T-cell (primary cell): ENCODE data around the gene DYNC1I1. TPM values are rescaled to one million over a fixed set of nuclear protein-coding genes. Genes with fewer than 3 reads are reported as not detected.

Experiments used
- ATAC-seq, 4 experiments: fragments of 200-7000 bp in 3 of 4; fragments of 150-1000 bp in 1 of 4; cut with Tn5 transposase; replicated peaks in 1 of 4; 1 replicate in 3 of 4; 2 replicates in 1 of 4; pipeline ENCODE4 v1.10.0; 2021; ENCODE audit warnings: moderate library complexity in 3 of 4, mild to moderate bottlenecking in 2 of 4, moderate number of reproducible peaks in 1 of 4
- CTCF ChIA-PET, 2 donors: fragments of 300-600 bp; sonication (Branson Sonifier 250); formaldehyde crosslinking; loops; one replicate each; lab custom pipeline; 2022; ENCODE audit warnings: antibody characterized with exemption in 2 of 2; lab: Charles Lee
- POLR2A ChIA-PET, 2 donors: fragments of 300-600 bp; sonication (Branson Sonifier 250); formaldehyde crosslinking; loops; one replicate each; lab custom pipeline; 2022; ENCODE audit warnings: antibody characterized with exemption in 2 of 2; lab: Charles Lee
- DNase-seq, 35 experiments: peaks; one replicate each; pipeline versions ENCODE4 v3.0.0 to v3.0.0-alpha.2; 2013 to 2023
- H3K27ac ChIP-seq: one replicate; pipeline ENCODE4 v1.5.1; 2013; ENCODE audit warnings: low read length
- H3K27me3 ChIP-seq, 2 experiments: replicated peaks in 1 of 2; 1 replicate in 1 of 2; 2 replicates in 1 of 2; pipeline versions ENCODE4 v1.6.1 to v1.7.0; 2013; ENCODE audit warnings: low read length in 1 of 2, mixed read lengths in 1 of 2; ENCODE audit not compliant: control insufficient read depth in 2 of 2, insufficient read depth in 2 of 2; ENCODE audit errors: extremely low read depth in 1 of 2
- H3K36me3 ChIP-seq, 2 donors: 1 replicate in 1 of 2; 2 replicates in 1 of 2; pipeline versions ENCODE4 v1.6.1 to v1.7.0; 2013; ENCODE audit warnings: low read length in 1 of 2; ENCODE audit not compliant: control insufficient read depth in 2 of 2, insufficient read depth in 1 of 2; ENCODE audit errors: extremely low read depth in 1 of 2
- H3K4me1 ChIP-seq, 2 experiments: 1 replicate in 1 of 2; 2 replicates in 1 of 2; pipeline versions ENCODE4 v1.6.1 to v1.7.0; 2013; ENCODE audit warnings: low read length in 2 of 2, mixed read lengths in 1 of 2; ENCODE audit not compliant: insufficient read depth in 2 of 2, control insufficient read depth in 1 of 2; ENCODE audit errors: extremely low read depth in 1 of 2
- H3K4me3 ChIP-seq, 2 donors: 1 replicate in 1 of 2; 2 replicates in 1 of 2; pipeline versions ENCODE4 v1.5.1 to v1.7.0; 2013; ENCODE audit warnings: mild to moderate bottlenecking in 2 of 2, low read length in 1 of 2, moderate library complexity in 1 of 2; ENCODE audit not compliant: control insufficient read depth in 1 of 2; ENCODE audit errors: extremely low read depth in 1 of 2
- H3K9me3 ChIP-seq: 2 replicates; pipeline ENCODE4 v1.7.0; 2013
- H3K27ac Mint-ChIP-seq, 2 donors: one replicate each; pipeline ENCODE4 v1.8.0; 2020 to 2021; ENCODE audit warnings: mild to moderate bottlenecking in 2 of 2, mixed read lengths in 2 of 2
- H3K27me3 Mint-ChIP-seq, 2 donors: one replicate each; pipeline ENCODE4 v1.8.0; 2021 to 2022; ENCODE audit warnings: mixed read lengths in 2 of 2
- H3K36me3 Mint-ChIP-seq: one replicate; pipeline ENCODE4 v1.8.0; 2021; ENCODE audit warnings: mixed read lengths
- H3K4me1 Mint-ChIP-seq, 3 donors: one replicate each; pipeline ENCODE4 v1.8.0; 2020 to 2022; ENCODE audit warnings: mixed read lengths in 3 of 3, mild to moderate bottlenecking in 1 of 3
- H3K4me3 Mint-ChIP-seq, 3 donors: one replicate each; pipeline ENCODE4 v1.8.0; 2020 to 2022; ENCODE audit warnings: mild to moderate bottlenecking in 3 of 3, mixed read lengths in 3 of 3, moderate library complexity in 3 of 3
- H3K9me3 Mint-ChIP-seq, 3 donors: one replicate each; pipeline ENCODE4 v1.8.0; 2020 to 2022; ENCODE audit warnings: mixed read lengths in 3 of 3
- WGBS: methylation state at CpG from one replicate; pipeline ENCODE4 v1.1.5; 2013; ENCODE audit warnings: missing lambda C conversion rate; ENCODE audit not compliant: insufficient coverage; 5-methylcytosine and 5-hydroxymethylcytosine counted together
- total RNA-seq, 35 experiments: library from RNA in 6 of 35; stranded (reverse) in 6 of 35; fragments of 120-200 nt in 1 of 35; gene quantifications; one replicate each; pipeline versions ENCODE4 v1.2.1 to v1.2.4 and lab custom pipeline; 2013 to 2026

Gene DYNC1I1
- total RNA-seq, 5 donors from 2014 or later (not counting 1 experiment from before 2014, with no cell fraction given) = 0.16 TPM; not detected in 4

DNA sequence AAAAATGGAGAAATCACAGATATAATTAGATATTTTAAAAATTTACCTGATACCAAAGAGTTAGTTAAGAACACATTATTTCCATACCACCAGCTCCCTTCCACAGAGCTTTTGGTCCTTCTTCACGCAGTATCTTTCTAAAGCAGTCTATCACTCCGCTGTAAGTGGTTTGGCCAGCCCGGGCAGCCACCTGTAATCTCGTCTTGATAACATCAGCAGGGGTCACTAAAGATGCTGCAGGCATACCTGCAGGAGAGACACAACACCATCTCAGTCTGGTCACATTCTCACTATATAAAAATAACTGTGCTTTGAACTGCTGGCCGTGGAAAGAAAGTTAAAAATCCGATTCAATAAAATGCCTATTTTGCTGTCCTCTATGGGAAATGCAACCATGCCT, 349.4 kb downstream of the DYNC1I1 start:
- peaks cover 38% of the 10 kb centered on the region for H3K36me3 Mint-ChIP-seq
- no peak overlapping the region for H3K4me3 Mint-ChIP-seq
- Histone ChIP-seq H3K27me3 (no peaks in the 10 kb centered on the region), H3K4me3 (no peak overlapping the region), H3K36me3 (peaks cover 0 to 6% of the 10 kb centered on the region in 2 donors), H3K27ac (no peak overlapping the region), H3K9me3 (no peaks in the 10 kb centered on the region), H3K4me1 (no peaks in the 10 kb centered on the region)
- H3K27me3 Mint-ChIP-seq = no peaks in the 10 kb centered on the region
- no peak overlapping the region for H3K27ac Mint-ChIP-seq
- H3K4me1 Mint-ChIP-seq = no peaks in the 10 kb centered on the region
- no peak for ATAC-seq
- POLR2A ChIA-PET = no interaction called here
- H3K9me3 Mint-ChIP-seq = no peaks in the 10 kb centered on the region
- WGBS = 88% methylated on average over 6 of the region's 6 CpGs
- no peak for DNase-seq
- CTCF ChIA-PET = no interaction called here

DNA sequence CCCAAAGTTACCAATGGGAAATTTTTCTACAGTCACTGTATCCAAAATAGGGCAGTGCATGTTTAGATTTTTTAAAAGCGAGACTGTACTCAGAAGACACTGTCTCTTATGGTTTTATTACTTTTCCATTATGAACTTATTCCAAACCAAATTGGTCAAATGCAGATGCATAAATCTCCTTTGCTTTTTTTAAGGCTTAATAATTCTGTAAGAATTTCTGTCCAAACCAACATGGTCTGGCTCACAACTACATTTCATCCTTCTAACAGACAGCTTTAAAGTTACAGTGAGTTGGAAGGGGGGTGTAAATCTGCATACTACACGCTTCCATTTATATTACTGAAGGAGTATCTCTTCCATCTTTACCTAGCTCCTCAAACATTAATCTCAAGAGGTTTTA, 350.4 kb downstream of the DYNC1I1 start:
- ChIA-PET CTCF (no interaction called here), POLR2A (no interaction called here)
- peaks cover 45% of the 10 kb centered on the region for H3K36me3 Mint-ChIP-seq
- Histone ChIP-seq H3K27ac (no peak overlapping the region), H3K4me3 (no peak overlapping the region), H3K4me1 (no peaks in the 10 kb centered on the region), H3K27me3 (no peaks in the 10 kb centered on the region), H3K9me3 (no peaks in the 10 kb centered on the region), H3K36me3 (peaks cover 0 to 6% of the 10 kb centered on the region in 2 donors)
- WGBS = no CpG with 5 or more reads among the region's 2 CpGs
- ATAC-seq = no peak
- no peak overlapping the region for H3K4me3 Mint-ChIP-seq
- DNase-seq = no peak
- no peaks in the 10 kb centered on the region for H3K9me3 Mint-ChIP-seq
- no peak overlapping the region for H3K27ac Mint-ChIP-seq
- no peaks in the 10 kb centered on the region for H3K27me3 Mint-ChIP-seq
- no peaks in the 10 kb centered on the region for H3K4me1 Mint-ChIP-seq

DNA sequence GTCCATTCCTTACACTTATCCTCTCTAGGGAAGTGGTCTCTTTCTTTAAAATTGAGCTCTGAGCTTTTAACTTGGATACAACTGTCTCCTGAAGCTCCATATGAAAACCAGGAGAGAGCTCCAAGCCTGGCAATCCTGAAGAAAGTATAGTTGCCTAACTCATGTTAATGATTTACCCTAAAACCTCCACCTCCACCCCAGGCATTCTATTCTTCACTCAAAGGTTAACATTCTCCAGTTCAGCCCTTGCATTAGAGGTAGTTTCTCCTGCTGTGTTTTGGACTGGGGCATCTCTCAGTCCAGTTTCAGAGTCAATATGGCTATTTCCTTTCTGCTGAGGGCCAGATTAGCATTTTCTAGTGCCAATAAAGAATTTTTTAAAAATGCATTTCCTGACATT, 354.0 kb downstream of the DYNC1I1 start:
- no peak overlapping the region for H3K4me3 ChIP-seq
- H3K27me3 ChIP-seq = no peaks in the 10 kb centered on the region
- no peak for ATAC-seq
- no peaks in the 10 kb centered on the region for H3K9me3 ChIP-seq
- Mint-ChIP-seq H3K27ac (no peak overlapping the region), H3K27me3 (no peaks in the 10 kb centered on the region), H3K4me3 (no peak overlapping the region), H3K36me3 (peaks cover 55% of the 10 kb centered on the region), H3K9me3 (no peaks in the 10 kb centered on the region), H3K4me1 (no peaks in the 10 kb centered on the region)
- no peak for DNase-seq
- no peaks in the 10 kb centered on the region for H3K4me1 ChIP-seq
- H3K27ac ChIP-seq = no peak overlapping the region
- POLR2A ChIA-PET = no interaction called here
- H3K36me3 ChIP-seq = peaks cover 0 to 4% of the 10 kb centered on the region in 2 donors
- CTCF ChIA-PET = no interaction called here

DNA sequence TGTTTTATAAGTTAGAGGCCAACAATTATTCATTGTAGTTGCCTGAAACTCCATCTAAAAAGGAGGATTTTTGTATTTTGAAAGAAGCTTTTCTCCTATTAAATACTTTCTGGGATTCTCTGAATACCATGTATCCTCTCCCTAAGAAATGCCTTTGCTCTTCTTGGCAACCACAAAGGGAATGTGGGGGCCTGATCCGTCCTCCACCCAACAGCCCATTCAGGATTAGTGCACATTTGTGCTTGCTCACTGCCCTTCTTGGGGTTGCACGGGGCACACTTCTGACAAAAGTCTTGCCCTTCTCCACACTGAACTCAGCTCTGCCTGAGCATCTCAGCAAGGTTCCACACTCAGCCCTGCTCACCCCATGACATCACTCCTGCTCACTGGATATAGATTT, 355.4 kb downstream of the DYNC1I1 start:
- 100% methylated on average over 2 of the region's 2 CpGs for WGBS
- H3K4me1 Mint-ChIP-seq = no peaks in the 10 kb centered on the region

DNA sequence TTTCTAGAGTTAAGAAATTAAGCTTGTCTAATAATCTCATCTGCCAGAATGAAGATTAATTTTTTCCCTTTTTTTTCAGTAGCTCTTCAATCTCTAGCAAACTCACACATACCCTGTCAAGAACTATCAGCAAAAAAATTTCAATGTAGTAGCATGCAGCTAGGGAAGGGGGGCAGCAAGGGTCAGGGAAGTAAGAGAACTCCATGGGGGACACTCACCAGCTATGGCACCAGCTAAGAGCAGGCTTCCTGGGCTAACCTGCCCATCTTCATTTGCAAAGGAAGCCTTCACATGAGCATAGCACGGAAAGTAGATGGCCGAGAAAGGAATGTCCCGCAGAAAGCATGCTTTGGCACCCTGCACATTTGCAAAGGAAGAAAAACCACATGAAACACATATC, 359.2 kb downstream of the DYNC1I1 start:
- Histone ChIP-seq H3K4me3 (no peak overlapping the region), H3K9me3 (no peaks in the 10 kb centered on the region), H3K27ac (no peak overlapping the region), H3K4me1 (no peaks in the 10 kb centered on the region), H3K36me3 (peaks cover 0 to 12% of the 10 kb centered on the region in 2 donors), H3K27me3 (no peaks in the 10 kb centered on the region)
- H3K4me3 Mint-ChIP-seq = no peak overlapping the region
- no peaks in the 10 kb centered on the region for H3K9me3 Mint-ChIP-seq
- no peaks in the 10 kb centered on the region for H3K27me3 Mint-ChIP-seq
- peaks cover 68% of the 10 kb centered on the region for H3K36me3 Mint-ChIP-seq
- ChIA-PET CTCF (no interaction called here), POLR2A (no interaction called here)
- no peak for DNase-seq
- H3K27ac Mint-ChIP-seq = no peak overlapping the region
- 96% methylated on average over 3 of the region's 3 CpGs for WGBS
- H3K4me1 Mint-ChIP-seq = no peaks in the 10 kb centered on the region
- no peak for ATAC-seq

More for the DNA sequence above, 355.4 kb downstream of the DYNC1I1 start:
- Histone ChIP-seq H3K36me3 (peaks cover 0 to 4% of the 10 kb centered on the region in 2 donors), H3K9me3 (no peaks in the 10 kb centered on the region), H3K27me3 (no peaks in the 10 kb centered on the region), H3K27ac (no peak overlapping the region), H3K4me1 (no peaks in the 10 kb centered on the region), H3K4me3 (no peak overlapping the region)
- ATAC-seq = no peak
- Mint-ChIP-seq H3K36me3 (peaks cover 55% of the 10 kb centered on the region), H3K9me3 (no peaks in the 10 kb centered on the region), H3K27me3 (no peaks in the 10 kb centered on the region), H3K27ac (no peak overlapping the region), H3K4me3 (no peak overlapping the region)
- ChIA-PET CTCF (no interaction called here), POLR2A (no interaction called here)
- no peak for DNase-seq

DNA sequence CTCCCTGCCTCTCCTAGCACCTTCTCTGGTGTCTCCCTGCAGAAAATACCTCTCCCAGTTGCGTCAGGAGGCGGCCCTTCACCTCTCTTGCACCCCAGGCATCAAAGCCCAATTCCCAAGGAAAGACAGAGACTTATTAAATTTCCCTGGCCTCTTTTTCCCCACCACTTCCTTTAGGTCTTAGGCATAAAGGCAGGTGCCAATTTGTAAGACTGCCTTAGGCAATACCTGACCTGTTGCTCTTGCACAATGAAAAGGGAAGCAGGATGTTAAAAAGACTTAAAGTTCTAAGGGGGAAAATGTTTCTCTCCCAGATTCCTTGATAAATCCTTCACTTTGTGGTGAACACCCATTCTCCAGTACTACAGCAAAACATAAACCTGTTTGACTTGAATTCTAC, 362.9 kb downstream of the DYNC1I1 start:
- 100% methylated on average over 2 of the region's 2 CpGs for WGBS
- no peaks in the 10 kb centered on the region for H3K4me1 ChIP-seq
- no peaks in the 10 kb centered on the region for H3K27me3 ChIP-seq
- DNase-seq (no peak), ATAC-seq (no peak)
- no peak overlapping the region for H3K27ac Mint-ChIP-seq
- no peaks in the 10 kb centered on the region for H3K9me3 Mint-ChIP-seq
- ChIA-PET POLR2A (no interaction called here), CTCF (no interaction called here)
- H3K36me3 ChIP-seq = peaks cover 0 to 8% of the 10 kb centered on the region in 2 donors
- no peak overlapping the region for H3K4me3 Mint-ChIP-seq
- H3K4me1 Mint-ChIP-seq = no peaks in the 10 kb centered on the region
- no peaks in the 10 kb centered on the region for H3K9me3 ChIP-seq
- H3K27ac ChIP-seq = no peak overlapping the region
- H3K27me3 Mint-ChIP-seq = no peaks in the 10 kb centered on the region
- H3K4me3 ChIP-seq = no peak overlapping the region
- peaks cover 63% of the 10 kb centered on the region for H3K36me3 Mint-ChIP-seq

DNA sequence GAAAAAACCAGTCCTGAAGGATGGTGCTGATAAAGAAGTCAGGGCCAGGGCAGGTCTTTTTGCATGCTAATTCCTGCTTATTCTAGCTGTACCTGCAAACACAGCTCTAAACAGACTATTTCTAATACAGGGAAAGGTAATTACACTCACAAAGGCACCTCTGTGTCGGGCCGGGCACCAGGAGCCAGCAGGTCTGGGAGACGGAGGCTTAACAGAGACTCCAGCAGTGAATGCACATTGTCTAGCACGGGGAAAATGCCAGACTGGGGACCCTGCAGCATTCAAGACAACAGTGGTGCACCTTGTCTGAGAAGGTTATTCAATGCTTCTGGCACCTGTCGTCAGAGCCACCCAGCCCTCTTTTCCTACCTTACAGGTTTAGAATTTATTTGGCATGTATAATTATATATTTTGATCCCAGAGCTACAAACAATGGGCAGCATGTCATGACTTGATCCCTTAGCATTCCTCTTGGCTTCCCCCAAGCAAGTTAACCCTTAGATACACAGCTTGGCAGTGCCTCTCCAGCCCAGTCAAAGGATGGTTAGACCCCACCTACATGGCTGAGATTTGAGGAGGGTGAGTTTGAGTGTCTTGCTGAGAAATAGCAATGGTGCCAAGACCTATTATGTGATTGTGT, 364.4 kb downstream of the DYNC1I1 start:
- Mint-ChIP-seq H3K27ac (no peak overlapping the region), H3K4me1 (no peaks in the 10 kb centered on the region), H3K27me3 (no peaks in the 10 kb centered on the region), H3K36me3 (peaks cover 61% of the 10 kb centered on the region), H3K9me3 (no peaks in the 10 kb centered on the region), H3K4me3 (no peak overlapping the region)
- H3K27me3 ChIP-seq = no peaks in the 10 kb centered on the region
- DNase-seq (no peak), ATAC-seq (no peak)
- H3K9me3 ChIP-seq = no peaks in the 10 kb centered on the region
- 95% methylated on average over 4 of the region's 5 CpGs for WGBS
- H3K4me3 ChIP-seq = no peak overlapping the region
- peaks cover 0 to 8% of the 10 kb centered on the region in 2 donors for H3K36me3 ChIP-seq
- no peak overlapping the region for H3K27ac ChIP-seq
- ChIA-PET CTCF (no interaction called here), POLR2A (no interaction called here)
- no peaks in the 10 kb centered on the region for H3K4me1 ChIP-seq
